Testis (tissue), 3 donors: ENCODE measurements around the gene FCMR. TPM values are rescaled to one million over a fixed set of nuclear protein-coding genes. Genes with fewer than 3 reads are reported as not detected.

Experiments
- DNase-seq: peaks from one replicate; pipeline ENCODE4 v3.0.0-alpha.2; 2019
- H3K27ac ChIP-seq, 2 donors: fragments of 200-600 bp; sonication (generic); one replicate each; pipeline ENCODE4 v1.5.1; 2019
- H3K27me3 ChIP-seq: fragments of 200-600 bp; sonication (generic); one replicate; pipeline ENCODE4 v1.5.1; 2019
- H3K36me3 ChIP-seq: fragments of 200-600 bp; sonication (generic); one replicate; pipeline ENCODE4 v1.5.1; 2017; ENCODE audit warnings: low read depth; ENCODE audit errors: missing control alignments
- H3K4me1 ChIP-seq: fragments of 200-600 bp; sonication (generic); one replicate; pipeline ENCODE4 v1.5.1; 2019
- H3K4me3 ChIP-seq, 2 donors: fragments of 200-600 bp; sonication (generic); one replicate each; pipeline ENCODE4 v1.5.1; 2017 to 2019
- H3K9me3 ChIP-seq: fragments of 200-600 bp; sonication (generic); one replicate; pipeline ENCODE4 v1.5.1; 2017
- CTCF ChIP-seq, 3 experiments: fragments of 450-650 bp in 2 of 3; fragments of 200-600 bp in 1 of 3; sonication (generic) in 1 of 3; IDR thresholded peaks; one replicate each; pipeline ENCODE4 v1.5.1; 2016 to 2019; ENCODE audit warnings: antibody characterized with exemption in 3 of 3, mild to moderate bottlenecking in 2 of 3, moderate library complexity in 1 of 3
- POLR2A ChIP-seq: fragments of 450-650 bp; IDR thresholded peaks from one replicate; pipeline ENCODE4 v1.6.1; 2017; ENCODE audit warnings: antibody characterized with exemption, mild to moderate bottlenecking, moderate library complexity
- WGBS, 2 donors: methylation state at CpG; one replicate each; pipeline ENCODE4 v1.1.5; 2018; 5-methylcytosine and 5-hydroxymethylcytosine counted together
- intact Hi-C: fragments of 100-400 bp; cut with DNase I; formaldehyde crosslinking; loops from one replicate; pipeline ENCODE4 v1.15.1; 2023; ENCODE audit warnings: low total_unique reads
- polyA plus RNA-seq: library from polyadenylated mRNA; stranded (reverse); fragments of 350-450 nt; fragmentation: Illumina TruSeq; extraction: RNeasy Lipid Tissue Mini Kit (QIAGEN cat#74804); gene quantifications from one replicate; pipeline ENCODE4 v1.2.3, GENCODE V29; 2014; ENCODE audit warnings: low read depth, low replicate concordance; ENCODE audit not compliant: insufficient read depth
- total RNA-seq, 2 donors: library from RNA; depleted of rRNA; stranded (reverse); fragments of >200 nt; gene quantifications; one replicate each; pipeline ENCODE4 v1.2.3, GENCODE V29; 2016

The FCMR gene
- total and polyA plus RNA-seq, 3 donors from 2014 or later, result 1.1 to 5.3 (median 1.3) TPM

GRCh38 chr1:206896261-206896660 lies 25.5 kb downstream of the FCMR start:
- intact Hi-C loops, result no loop called here
- 69 to 81% methylated on average over 3 of the region's 3 CpGs for WGBS, 2 donors
- no peak for TF ChIP-seq CTCF (IDR thresholded peaks at IDR 0.05)
- TF ChIP-seq POLR2A, result no peak
- Histone ChIP-seq H3K4me1 (no peaks in the 10 kb centered on the region), H3K27ac (no peak overlapping the region), H3K9me3 (no peaks in the 10 kb centered on the region), H3K27me3 (no peaks in the 10 kb centered on the region), H3K4me3 (no peak overlapping the region), H3K36me3 (no peaks in the 10 kb centered on the region)
- DNase-seq, result no peak

- TF ChIP-seq CTCF (IDR thresholded peaks at IDR 0.05) (no peak), POLR2A (no peak)
- WGBS, 2 donors, result 66% methylated on average over 3 of the region's 3 CpGs
- no peaks in the 10 kb centered on the region for H3K9me3 ChIP-seq
- no peaks in the 10 kb centered on the region for H3K4me1 ChIP-seq
- H3K4me3 ChIP-seq, result no peak overlapping the region
- no peak for DNase-seq
- no peak overlapping the region for H3K27ac ChIP-seq
- intact Hi-C loops, result no loop called here
- H3K36me3 ChIP-seq, result no peaks in the 10 kb centered on the region
- no peaks in the 10 kb centered on the region for H3K27me3 ChIP-seq
Observed at GRCh38 chr1:206895837-206896242, 25.9 kb downstream of the FCMR start.

- Histone ChIP-seq H3K27ac (no peak overlapping the region), H3K4me1 (no peaks in the 10 kb centered on the region), H3K4me3 (no peak overlapping the region), H3K36me3 (no peaks in the 10 kb centered on the region), H3K27me3 (no peaks in the 10 kb centered on the region), H3K9me3 (no peaks in the 10 kb centered on the region)
- DNase-seq, result no peak
- 70 to 72% methylated on average over 3 of the region's 3 CpGs for WGBS, 2 donors
- intact Hi-C loops, result no loop called here
- TF ChIP-seq POLR2A (no peak), CTCF (IDR thresholded peaks at IDR 0.05) (no peak)
Observed at GRCh38 chr1:206895325-206895724, 26.4 kb downstream of the FCMR start.

DNA sequence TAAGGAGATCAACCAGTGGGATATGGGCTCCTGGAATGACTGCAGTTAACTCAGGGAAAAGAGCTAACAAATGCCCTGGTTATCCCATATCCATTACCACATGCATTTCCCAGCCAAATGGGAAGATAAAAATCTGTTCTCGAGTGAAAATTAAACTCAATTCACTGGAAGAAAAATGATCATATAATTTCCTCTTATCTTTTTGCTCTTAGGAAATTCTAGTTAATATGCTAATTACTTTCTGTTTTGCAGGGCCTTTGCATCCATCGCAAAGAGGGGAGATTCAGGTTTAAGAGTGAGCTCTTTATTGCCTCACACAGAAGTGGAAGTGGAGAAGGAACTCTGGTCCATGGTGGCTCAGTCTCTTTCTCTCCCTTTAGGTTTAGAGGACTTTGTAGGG lies 28.4 kb downstream of the FCMR start:
- H3K4me3 ChIP-seq, result no peak overlapping the region
- no peaks in the 10 kb centered on the region for H3K4me1 ChIP-seq
- no peaks in the 10 kb centered on the region for H3K36me3 ChIP-seq
- no peaks in the 10 kb centered on the region for H3K9me3 ChIP-seq
- H3K27ac ChIP-seq, result no peak overlapping the region
- H3K27me3 ChIP-seq, result no peaks in the 10 kb centered on the region
- 89 to 93% methylated on average over 2 of the region's 2 CpGs for WGBS, 2 donors
- no peak for DNase-seq
- no peak for TF ChIP-seq CTCF (IDR thresholded peaks at IDR 0.05)
- no peak for TF ChIP-seq POLR2A
- intact Hi-C loops, result no loop called here

GRCh38 chr1:206892351-206892984 lies 29.3 kb downstream of the FCMR start:
- no peaks in the 10 kb centered on the region for H3K9me3 ChIP-seq
- H3K36me3 ChIP-seq, result no peaks in the 10 kb centered on the region
- H3K27ac ChIP-seq, result no peak overlapping the region
- H3K27me3 ChIP-seq, result no peaks in the 10 kb centered on the region
- no peak for TF ChIP-seq CTCF (IDR thresholded peaks at IDR 0.05)
- TF ChIP-seq POLR2A, result no peak
- H3K4me1 ChIP-seq, result no peaks in the 10 kb centered on the region
- no peak for DNase-seq
- no peak overlapping the region for H3K4me3 ChIP-seq
- intact Hi-C loops, result no loop called here
- WGBS, 2 donors, result 72 to 73% methylated on average over 3 of the region's 3 CpGs
